Hepatocyte (in vitro differentiated cells): ENCODE data around the gene GPR180. TPM values are rescaled to one million over a fixed set of nuclear protein-coding genes. Genes with fewer than 3 reads are reported as not detected.

Experiments used
- DNase-seq: peaks from one replicate; pipeline ENCODE4 v3.0.0-alpha.2; 2016; ENCODE audit warnings: low spot score
- H2AFZ ChIP-seq: fragments of 200-600 bp; sonication (generic); 2 replicates; pipeline ENCODE4 v1.6.0; 2016; ENCODE audit warnings: antibody characterized with exemption, mild to moderate bottlenecking
- H3K27ac ChIP-seq: fragments of 200-600 bp; sonication (generic); 2 replicates; pipeline ENCODE4 v1.5.1; 2016; ENCODE audit warnings: mild to moderate bottlenecking
- H3K27me3 ChIP-seq: fragments of 200-600 bp; sonication (generic); 2 replicates; pipeline ENCODE4 v1.6.1; 2016
- H3K36me3 ChIP-seq: fragments of 200-600 bp; sonication (generic); replicated peaks from 2 replicates; pipeline ENCODE4 v1.5.1; 2016; ENCODE audit warnings: low read depth; ENCODE audit not compliant: insufficient read depth
- H3K4me1 ChIP-seq: fragments of 200-600 bp; sonication (generic); 2 replicates; pipeline ENCODE4 v1.5.1; 2016; ENCODE audit warnings: mild to moderate bottlenecking, moderate library complexity; ENCODE audit not compliant: insufficient read depth
- H3K4me2 ChIP-seq: fragments of 200-600 bp; sonication (generic); 2 replicates; pipeline ENCODE4 v1.6.0; 2016
- H3K4me3 ChIP-seq: fragments of 200-600 bp; sonication (generic); 2 replicates; pipeline ENCODE4 v1.5.1; 2016; ENCODE audit warnings: mild to moderate bottlenecking
- H3K79me2 ChIP-seq: fragments of 200-600 bp; sonication (generic); 2 replicates; pipeline ENCODE4 v1.6.0; 2017; ENCODE audit warnings: mild to moderate bottlenecking
- H3K9me2 ChIP-seq: fragments of 200-600 bp; sonication (generic); replicated peaks from 2 replicates; pipeline ENCODE4 v1.6.0; 2017; ENCODE audit warnings: mild to moderate bottlenecking; ENCODE audit not compliant: insufficient read depth
- H3K9me3 ChIP-seq: fragments of 200-600 bp; sonication (generic); 2 replicates; pipeline ENCODE4 v1.5.1; 2016; ENCODE audit warnings: low read depth, mild to moderate bottlenecking
- H4K20me1 ChIP-seq: fragments of 200-600 bp; sonication (generic); 2 replicates; pipeline ENCODE4 v1.6.0; 2016; ENCODE audit warnings: mild to moderate bottlenecking; ENCODE audit not compliant: insufficient read depth, poor library complexity, severe bottlenecking
- CTCF ChIP-seq: fragments of 200-600 bp; sonication (generic); IDR thresholded peaks from 2 replicates; pipeline ENCODE4 v1.5.1; 2016; ENCODE audit warnings: antibody characterized with exemption, mild to moderate bottlenecking; ENCODE audit not compliant: poor library complexity
- EZH2 ChIP-seq: fragments of 200-600 bp; sonication (generic); IDR thresholded peaks from 2 replicates; pipeline ENCODE4 v1.6.1; 2016; ENCODE audit warnings: antibody characterized with exemption, mild to moderate bottlenecking, borderline replicate concordance
- EZH2phosphoT487 ChIP-seq: fragments of 200-600 bp; sonication (generic); IDR thresholded peaks from one replicate; pipeline ENCODE4 v1.6.1; 2018; ENCODE audit warnings: antibody characterized with exemption, mild to moderate bottlenecking, low read depth, moderate library complexity; ENCODE audit not compliant: unreplicated experiment, severe bottlenecking
- WGBS: methylation state at CpG from one replicate; pipeline ENCODE4 v1.1.6; 2016; ENCODE audit warnings: low lambda C conversion rate; ENCODE audit errors: missing lambda C conversion rate; 5-methylcytosine and 5-hydroxymethylcytosine counted together
- polyA plus RNA-seq: library from polyadenylated mRNA; unstranded; fragments of >200 nt; fragmentation: Nextera tagmentation; extraction: Ambion mirVana; gene quantifications from 2 replicates; pipeline ENCODE4 v1.2.1, GENCODE V29; 2016
- total RNA-seq: library from RNA; depleted of rRNA; stranded (reverse); fragments of >200 nt; gene quantifications from 2 replicates; pipeline ENCODE4 v1.2.3, GENCODE V29; 2014

The GPR180 gene
- total and polyA plus RNA-seq, 2 experiments from 2014 or later, result 5.6 to 12.9 TPM

- peaks cover 4% of the 10 kb centered on the region for H3K79me2 ChIP-seq
- H2AFZ ChIP-seq, result no peak overlapping the region
- H3K4me1 ChIP-seq, result no peaks in the 10 kb centered on the region
- no peak overlapping the region for H3K4me3 ChIP-seq
- H3K27ac ChIP-seq, result no peak overlapping the region
- H3K4me2 ChIP-seq, result no peak overlapping the region
- no peaks in the 10 kb centered on the region for H3K9me2 ChIP-seq
- TF ChIP-seq EZH2, result no peak
- TF ChIP-seq EZH2phosphoT487, result no peak
- TF ChIP-seq CTCF, result no peak
- no peak for DNase-seq
- H3K27me3 ChIP-seq, result no peaks in the 10 kb centered on the region
- H4K20me1 ChIP-seq, result no peaks in the 10 kb centered on the region
- H3K36me3 ChIP-seq, result no peaks in the 10 kb centered on the region
- H3K9me3 ChIP-seq, result no peaks in the 10 kb centered on the region
These were observed 11.4 kb downstream of the GPR180 start for GRCh38 chr13:94613051-94613450.

- TF ChIP-seq CTCF (peak; percentile 76), EZH2phosphoT487 (no peak)
- Histone ChIP-seq H3K27ac (no peak overlapping the region), H3K4me3 (no peak overlapping the region), H3K4me1 (no peaks in the 10 kb centered on the region), H3K79me2 (no peaks in the 10 kb centered on the region), H3K36me3 (no peaks in the 10 kb centered on the region), H3K9me3 (no peaks in the 10 kb centered on the region), H3K27me3 (no peaks in the 10 kb centered on the region), H2AFZ (no peak overlapping the region), H4K20me1 (no peaks in the 10 kb centered on the region), H3K9me2 (no peaks in the 10 kb centered on the region), H3K4me2 (no peak overlapping the region)
- DNase-seq, result peak; percentile 40
- WGBS, result 62% methylated on average over 4 of the region's 4 CpGs
These were observed 15.8 kb downstream of the GPR180 start for GRCh38 chr13:94617389-94618000.

GRCh38 chr13:94620286-94620896 is 18.7 kb downstream of the GPR180 start:
- TF ChIP-seq CTCF (peak; percentile 77), EZH2phosphoT487 (no peak)
- Histone ChIP-seq H3K79me2 (no peaks in the 10 kb centered on the region), H3K4me1 (no peaks in the 10 kb centered on the region), H4K20me1 (no peaks in the 10 kb centered on the region), H3K9me3 (no peaks in the 10 kb centered on the region), H2AFZ (no peak overlapping the region), H3K36me3 (no peaks in the 10 kb centered on the region), H3K4me3 (no peak overlapping the region), H3K4me2 (no peak overlapping the region), H3K9me2 (no peaks in the 10 kb centered on the region), H3K27ac (no peak overlapping the region), H3K27me3 (no peaks in the 10 kb centered on the region)
- WGBS, result 81% methylated on average over 2 of the region's 2 CpGs
- DNase-seq, result peak; percentile 64
